G401 (cell line): ENCODE data around the gene AASDHPPT. TPM values are rescaled to one million over a fixed set of nuclear protein-coding genes. Genes with fewer than 3 reads are reported as not detected.

Experiments used
- DNase-seq: peaks from one replicate; pipeline ENCODE4 v3.0.0-alpha.2; 2015; ENCODE audit warnings: low spot score
- in situ Hi-C: cut with HindIII; loops from 2 replicates; pipeline ENCODE4 v1.10.0; 2016; ENCODE audit warnings: low sequenced_read_pairs, mixed read lengths
- total RNA-seq: library from RNA; depleted of rRNA; stranded (reverse); fragments of >200 nt; shearing (Covaris generic); gene quantifications from 2 replicates; pipeline ENCODE4 v1.2.3, GENCODE V29; 2014; rRNA removed

Gene AASDHPPT
- total RNA-seq, 1 experiment from 2014 or later = 120 TPM

DNA sequence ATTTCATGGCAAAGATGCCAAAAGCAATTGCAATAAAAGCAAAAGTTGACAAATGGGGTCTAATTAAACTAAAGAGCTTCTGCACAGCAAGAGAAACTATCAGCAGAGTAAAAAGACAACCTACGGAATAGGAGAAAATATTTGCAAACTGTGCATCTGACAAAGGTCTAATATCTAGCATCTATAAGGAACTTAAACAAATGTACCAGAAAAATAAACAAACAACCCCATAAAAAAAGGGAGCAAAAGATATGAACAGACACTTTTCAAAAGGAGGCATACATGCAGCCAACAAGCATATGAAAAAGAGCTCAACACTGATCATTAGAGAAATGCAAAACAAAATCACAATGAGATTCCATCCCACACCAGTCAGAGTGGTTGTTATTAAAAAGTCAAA lies 60.3 kb downstream of the AASDHPPT start:
- in situ Hi-C loops = no loop called here
- no peak for DNase-seq

Other genes with a start within 250 kb of the AASDHPPT start
- gene MSANTD4, start 55.4 kb upstream of the AASDHPPT start, total RNA-seq = 29.8 and 30.1 TPM in 2 replicates
- gene KBTBD3, start 315 bp upstream of the AASDHPPT start, total RNA-seq = 0.86 and 1.9 TPM in 2 replicates